ENCODE data around the gene PRKCB. TPM values are rescaled to one million over a fixed set of nuclear protein-coding genes. Genes with fewer than 3 reads are reported as not detected.

The PRKCB gene
- total RNA-seq, 2 experiments from 2014 or later = 101 to 105 TPM

- POLR2A ChIA-PET = interaction anchor here (0.7 kb wide), 1 partner anchor 28 kb away, joined by 3 read pairs; no protein-coding TSS in a partner anchor
- Mint-ChIP-seq H3K4me3 (no peak overlapping the region), H3K27ac (no peak overlapping the region), H3K36me3 (ENCODE audit: low read depth) (peaks cover 61% of the 10 kb centered on the region), H3K4me1 (ENCODE audit: low read depth) (peaks cover 74% of the 10 kb centered on the region), H3K9me3 (ENCODE audit: insufficient read depth) (peaks cover 9% of the 10 kb centered on the region), H3K27me3 (ENCODE audit: low read depth) (no peaks in the 10 kb centered on the region)
- ATAC-seq (no peak), DNase-seq (no peak)
- CTCF ChIA-PET = no interaction called here
Observed at GRCh38 chr16:23855010-23855409, 19.2 kb downstream of the PRKCB start.

GRCh38 chr16:23856251-23856709 lies 20.5 kb downstream of the PRKCB start:
- Mint-ChIP-seq H3K27ac (no peak overlapping the region), H3K36me3 (ENCODE audit: low read depth) (peaks cover 52% of the 10 kb centered on the region), H3K9me3 (ENCODE audit: insufficient read depth) (peaks cover 9% of the 10 kb centered on the region), H3K27me3 (ENCODE audit: low read depth) (no peaks in the 10 kb centered on the region), H3K4me3 (no peak overlapping the region), H3K4me1 (ENCODE audit: low read depth) (peaks cover 68% of the 10 kb centered on the region)
- DNase-seq = no peak
- CTCF ChIA-PET = interaction anchor here (1.6 kb wide), 1 partner anchor 13 kb away, joined by 4 read pairs; no protein-coding TSS in a partner anchor
- no peak for ATAC-seq
- POLR2A ChIA-PET = no interaction called here

- Mint-ChIP-seq H3K27ac (no peak overlapping the region), H3K4me1 (ENCODE audit: low read depth) (peaks cover 70% of the 10 kb centered on the region), H3K27me3 (ENCODE audit: low read depth) (no peaks in the 10 kb centered on the region), H3K36me3 (ENCODE audit: low read depth) (peaks cover 46% of the 10 kb centered on the region), H3K4me3 (no peak overlapping the region), H3K9me3 (ENCODE audit: insufficient read depth) (peaks cover 3% of the 10 kb centered on the region)
- no peak for ATAC-seq
- ChIA-PET CTCF (interaction anchor here (1.1 to 2.4 kb wide), 3 partner anchors 12 to 153 kb away, joined by 4 to 16 read pairs (median 6); no protein-coding TSS in a partner anchor), POLR2A (no interaction called here)
- no peak for DNase-seq
Observed at GRCh38 chr16:23857256-23857880, 21.6 kb downstream of the PRKCB start.

DNA sequence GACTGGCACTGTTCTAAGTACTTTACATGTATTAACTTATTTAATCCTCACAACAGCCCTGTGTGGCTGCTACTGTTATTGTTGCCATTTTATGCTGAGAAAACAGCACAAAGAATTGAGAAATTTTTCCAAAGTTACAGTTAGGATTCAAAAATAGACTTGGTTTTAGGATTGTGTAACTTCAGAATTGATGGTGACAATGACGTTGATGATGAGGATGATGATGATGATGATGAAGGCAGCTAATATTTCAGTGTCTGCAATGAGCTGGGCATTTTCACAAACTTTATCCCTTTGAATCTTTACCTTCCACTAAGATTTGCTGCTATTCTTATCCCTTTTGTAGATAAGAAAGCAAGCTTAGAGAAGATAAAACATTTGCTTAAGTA lies 22.1 kb downstream of the PRKCB start:
- peaks cover 68% of the 10 kb centered on the region for H3K4me1 Mint-ChIP-seq (ENCODE audit: low read depth)
- H3K4me3 Mint-ChIP-seq = no peak overlapping the region
- ChIA-PET CTCF (interaction anchor here (0.7 to 2.4 kb wide), 5 partner anchors 25 to 152 kb away, joined by 3 to 16 read pairs (median 4); no protein-coding TSS in a partner anchor), POLR2A (no interaction called here)
- H3K36me3 Mint-ChIP-seq (ENCODE audit: low read depth) = peaks cover 42% of the 10 kb centered on the region
- H3K27me3 Mint-ChIP-seq (ENCODE audit: low read depth) = no peaks in the 10 kb centered on the region
- DNase-seq (no peak), ATAC-seq (no peak)
- no peak overlapping the region for H3K27ac Mint-ChIP-seq
- H3K9me3 Mint-ChIP-seq (ENCODE audit: insufficient read depth) = no peaks in the 10 kb centered on the region

- H3K27me3 Mint-ChIP-seq (ENCODE audit: low read depth) = no peaks in the 10 kb centered on the region
- ChIA-PET POLR2A (interaction anchor here (0.8 kb wide), 1 partner anchor 177 kb away, joined by 6 read pairs; no protein-coding TSS in a partner anchor), CTCF (interaction anchor here (0.7 to 2.7 kb wide), 7 partner anchors 24 to 152 kb away, joined by 3 to 16 read pairs (median 4); no protein-coding TSS in a partner anchor)
- no peaks in the 10 kb centered on the region for H3K9me3 Mint-ChIP-seq (ENCODE audit: insufficient read depth)
- no peak overlapping the region for H3K4me3 Mint-ChIP-seq
- ATAC-seq (no peak), DNase-seq (no peak)
- H3K4me1 Mint-ChIP-seq (ENCODE audit: low read depth) = peaks cover 65% of the 10 kb centered on the region
- H3K27ac Mint-ChIP-seq = no peak overlapping the region
- peaks cover 37% of the 10 kb centered on the region for H3K36me3 Mint-ChIP-seq (ENCODE audit: low read depth)
Observed at GRCh38 chr16:23858542-23858941, 22.8 kb downstream of the PRKCB start.

DNA sequence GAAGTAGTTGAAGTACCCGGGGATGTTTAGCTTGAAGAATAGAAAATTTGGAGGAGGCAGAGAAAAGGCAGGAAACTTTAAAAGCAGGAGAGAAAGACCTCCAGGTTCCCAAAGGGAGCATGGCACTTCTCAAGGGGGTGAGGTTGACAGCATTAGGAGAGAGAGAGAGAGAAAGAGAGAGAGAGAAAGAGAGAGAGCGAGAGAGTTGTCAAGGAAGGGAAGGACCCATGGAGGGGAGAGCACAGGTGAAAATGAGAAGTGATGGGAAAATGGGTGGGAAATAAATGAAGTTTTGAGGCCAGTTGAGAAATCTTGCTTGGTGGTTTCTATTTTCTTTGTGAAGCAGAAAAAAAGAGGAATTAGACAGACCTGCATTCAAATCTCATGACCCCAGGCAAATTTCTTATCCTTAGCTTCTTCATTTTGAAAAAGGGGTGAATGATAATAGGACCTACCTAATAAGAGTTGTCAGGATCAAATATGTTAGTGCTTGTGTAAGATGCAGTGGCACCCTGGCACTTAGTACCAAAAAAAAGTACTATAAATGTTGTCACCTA lies 24.0 kb downstream of the PRKCB start:
- Mint-ChIP-seq H3K4me1 (ENCODE audit: low read depth) (peaks cover 66% of the 10 kb centered on the region), H3K9me3 (ENCODE audit: insufficient read depth) (no peaks in the 10 kb centered on the region), H3K36me3 (ENCODE audit: low read depth) (peaks cover 27% of the 10 kb centered on the region), H3K27ac (peak overlapping the region; percentile 43), H3K4me3 (no peak overlapping the region), H3K27me3 (ENCODE audit: low read depth) (no peaks in the 10 kb centered on the region)
- DNase-seq (no peak), ATAC-seq (no peak)
- CTCF ChIA-PET = interaction anchor here (1.2 to 2.7 kb wide), 6 partner anchors 17 to 151 kb away, joined by 3 to 16 read pairs (median 4); no protein-coding TSS in a partner anchor
- POLR2A ChIA-PET = interaction anchor here (1.0 kb wide), 1 partner anchor 90 kb away, joined by 3 read pairs; no protein-coding TSS in a partner anchor

DNA sequence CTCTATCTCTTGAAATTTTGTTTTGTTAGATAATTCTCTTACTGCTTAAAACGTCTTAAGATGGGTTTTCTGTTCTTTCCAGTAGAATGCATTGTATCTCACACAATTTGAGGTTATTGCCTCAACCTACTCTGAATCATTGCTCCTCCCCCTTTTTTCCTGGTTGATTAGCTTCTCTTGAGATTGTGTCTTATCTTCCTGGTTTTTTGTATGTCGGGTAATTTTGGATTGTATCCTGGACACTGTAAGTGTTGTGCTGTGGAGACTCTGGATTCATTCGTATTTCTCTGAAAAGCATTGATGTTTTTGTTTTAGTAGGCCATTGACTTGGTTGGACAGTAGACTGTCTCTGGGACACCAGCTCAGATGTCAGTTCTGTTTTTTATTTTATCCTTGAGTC lies 26.1 kb downstream of the PRKCB start:
- DNase-seq (no peak), ATAC-seq (no peak)
- no peaks in the 10 kb centered on the region for H3K27me3 Mint-ChIP-seq (ENCODE audit: low read depth)
- no peak overlapping the region for H3K4me3 Mint-ChIP-seq
- H3K36me3 Mint-ChIP-seq (ENCODE audit: low read depth) = peaks cover 26% of the 10 kb centered on the region
- POLR2A ChIA-PET = interaction anchor here (1.1 to 1.3 kb wide), 2 partner anchors 16 to 20 kb away, joined by 3 to 6 read pairs; no protein-coding TSS in a partner anchor
- peaks cover 81% of the 10 kb centered on the region for H3K4me1 Mint-ChIP-seq (ENCODE audit: low read depth)
- H3K9me3 Mint-ChIP-seq (ENCODE audit: insufficient read depth) = no peaks in the 10 kb centered on the region
- CTCF ChIA-PET = interaction anchor here (0.8 to 3.1 kb wide), 8 partner anchors 9 to 149 kb away, joined by 3 to 12 read pairs (median 3); no protein-coding TSS in a partner anchor
- H3K27ac Mint-ChIP-seq = no peak overlapping the region

DNA sequence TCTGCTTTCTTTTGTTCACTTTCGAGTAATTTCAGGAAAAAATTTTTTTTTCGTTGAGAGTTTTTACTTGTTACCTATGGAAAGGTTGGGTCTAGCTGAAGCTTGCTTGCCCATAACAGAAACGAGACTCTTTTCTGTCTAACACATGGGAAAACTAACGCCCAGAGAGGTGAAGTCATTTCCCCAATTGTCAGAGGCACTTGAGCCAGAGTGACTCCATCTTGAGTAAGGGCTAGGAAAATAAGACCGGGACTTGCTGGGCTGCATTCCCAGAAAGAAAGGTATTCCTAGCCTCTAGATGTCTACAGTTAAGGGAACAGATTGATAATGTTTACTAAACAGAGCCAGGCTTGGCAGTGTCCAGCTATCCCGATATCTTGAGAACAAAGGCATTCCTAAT lies 26.8 kb downstream of the PRKCB start:
- Mint-ChIP-seq H3K36me3 (ENCODE audit: low read depth) (peaks cover 27% of the 10 kb centered on the region), H3K4me3 (no peak overlapping the region), H3K27me3 (ENCODE audit: low read depth) (no peaks in the 10 kb centered on the region), H3K27ac (no peak overlapping the region), H3K9me3 (ENCODE audit: insufficient read depth) (no peaks in the 10 kb centered on the region), H3K4me1 (ENCODE audit: low read depth) (peaks cover 81% of the 10 kb centered on the region)
- DNase-seq (no peak), ATAC-seq (no peak)
- ChIA-PET POLR2A (interaction anchor here (1.1 to 2.2 kb wide), 2 partner anchors 16 to 21 kb away, joined by 3 to 6 read pairs; no protein-coding TSS in a partner anchor), CTCF (interaction anchor here (0.8 to 3.1 kb wide), 10 partner anchors 10 to 390 kb away, joined by 3 to 12 read pairs (median 3); no protein-coding TSS in a partner anchor)

DNA sequence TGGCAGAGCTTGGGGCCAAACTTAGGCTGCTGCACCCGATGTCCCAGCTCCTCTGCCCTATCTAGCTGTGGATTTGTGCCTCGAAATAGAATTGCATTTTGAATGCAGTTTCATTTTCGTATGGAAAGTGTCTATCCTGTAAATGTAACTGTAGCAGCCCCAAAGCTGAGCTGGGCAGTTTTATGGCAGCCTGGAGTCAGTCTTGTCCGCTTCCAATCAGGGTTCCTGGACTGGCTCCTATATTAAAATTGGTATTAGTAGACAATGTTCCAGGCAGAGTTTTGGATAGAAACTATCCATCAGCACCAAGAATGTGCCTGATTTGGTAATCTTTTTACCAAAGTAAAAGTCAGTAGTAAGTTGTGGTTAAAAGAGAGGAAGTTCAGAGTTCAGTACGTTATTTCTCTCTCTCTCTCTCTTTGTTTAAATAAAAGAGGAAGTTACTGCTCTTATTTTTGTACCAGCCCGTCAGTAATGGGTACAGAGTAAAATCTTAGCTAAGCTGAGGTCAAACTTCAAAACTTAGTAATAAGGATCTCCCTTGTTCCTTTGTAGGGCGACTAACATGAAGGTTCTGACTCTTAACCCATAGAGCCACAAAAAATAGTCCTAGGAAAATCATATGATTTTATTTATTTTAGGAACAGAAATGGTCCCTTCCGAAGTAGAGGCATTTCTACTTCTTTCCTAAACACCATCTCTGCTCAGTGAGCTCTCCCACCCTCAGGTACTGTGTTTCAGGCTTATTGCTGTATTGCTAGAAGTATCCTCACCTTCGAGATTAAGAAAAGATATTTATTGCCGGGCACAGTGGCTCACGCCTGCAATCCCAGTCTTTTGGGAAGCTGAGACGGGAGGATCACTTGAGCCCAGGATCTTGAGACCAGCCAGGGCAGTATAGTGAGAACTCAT lies 28.0 kb downstream of the PRKCB start:
- Mint-ChIP-seq H3K27me3 (ENCODE audit: low read depth) (no peaks in the 10 kb centered on the region), H3K36me3 (ENCODE audit: low read depth) (peaks cover 32% of the 10 kb centered on the region), H3K9me3 (ENCODE audit: insufficient read depth) (no peaks in the 10 kb centered on the region), H3K4me1 (ENCODE audit: low read depth) (peaks cover 81% of the 10 kb centered on the region), H3K27ac (peak overlapping the region; percentile 93), H3K4me3 (peak overlapping the region; percentile 88)
- POLR2A ChIA-PET = interaction anchor here (0.7 to 2.2 kb wide), 9 partner anchors 11 to 86 kb away, joined by 3 to 6 read pairs (median 3); partner anchors contain the start of gene PRKCB
- CTCF ChIA-PET = interaction anchor here (0.9 to 3.1 kb wide), 15 partner anchors 10 to 389 kb away, joined by 3 to 12 read pairs (median 4); no protein-coding TSS in a partner anchor
- ATAC-seq = peak; percentile 87
- DNase-seq = peak; percentile 58

- DNase-seq (no peak), ATAC-seq (no peak)
- no peak overlapping the region for H3K27ac Mint-ChIP-seq
- no peak overlapping the region for H3K4me3 Mint-ChIP-seq
- no peaks in the 10 kb centered on the region for H3K27me3 Mint-ChIP-seq (ENCODE audit: low read depth)
- peaks cover 41% of the 10 kb centered on the region for H3K36me3 Mint-ChIP-seq (ENCODE audit: low read depth)
- no peaks in the 10 kb centered on the region for H3K9me3 Mint-ChIP-seq (ENCODE audit: insufficient read depth)
- ChIA-PET POLR2A (interaction anchor here (1.0 to 1.4 kb wide), 3 partner anchors 14 to 23 kb away, joined by 3 to 4 read pairs (median 3); no protein-coding TSS in a partner anchor), CTCF (no interaction called here)
- peaks cover 84% of the 10 kb centered on the region for H3K4me1 Mint-ChIP-seq (ENCODE audit: low read depth)
Observed at GRCh38 chr16:23865853-23866252, 30.1 kb downstream of the PRKCB start.

DNA sequence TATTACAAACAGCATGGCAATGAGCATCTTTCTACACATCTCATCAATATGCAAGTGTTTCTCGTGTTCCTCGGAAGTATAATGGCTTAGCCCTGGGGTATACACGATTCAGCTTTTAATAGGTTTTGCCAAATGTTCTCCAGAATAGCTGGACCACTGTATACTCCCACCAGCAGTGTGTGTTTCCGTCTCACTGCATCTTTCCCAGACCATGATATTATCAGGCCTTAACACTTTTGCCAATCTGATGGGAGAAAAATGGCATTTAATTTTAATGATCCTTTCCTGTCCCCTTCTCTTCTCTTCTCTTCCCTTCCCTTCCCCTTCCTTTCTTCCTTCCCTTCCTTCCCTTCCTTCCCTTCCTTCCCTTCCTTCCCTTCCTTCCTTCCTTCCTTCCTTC lies 30.8 kb downstream of the PRKCB start:
- ChIA-PET CTCF (no interaction called here), POLR2A (interaction anchor here (1.0 kb wide), 1 partner anchor 24 kb away, joined by 4 read pairs; no protein-coding TSS in a partner anchor)
- ATAC-seq = no peak
- Mint-ChIP-seq H3K4me1 (ENCODE audit: low read depth) (peaks cover 87% of the 10 kb centered on the region), H3K27ac (no peak overlapping the region), H3K27me3 (ENCODE audit: low read depth) (no peaks in the 10 kb centered on the region), H3K9me3 (ENCODE audit: insufficient read depth) (no peaks in the 10 kb centered on the region), H3K4me3 (no peak overlapping the region), H3K36me3 (ENCODE audit: low read depth) (peaks cover 46% of the 10 kb centered on the region)
- no peak for DNase-seq
